ENCODE data around the gene LPAR5.
"Not testable (repeated sequence)": the region's sequence is repeated elsewhere in the genome, so short reads cannot be mapped to it uniquely, and the experiment has no call there.

LPAR5 gene

GRCh38 chr12:6605421-6606330 is 30.1 kb downstream of the LPAR5 start:
- DNase-seq, result no peak

DNA sequence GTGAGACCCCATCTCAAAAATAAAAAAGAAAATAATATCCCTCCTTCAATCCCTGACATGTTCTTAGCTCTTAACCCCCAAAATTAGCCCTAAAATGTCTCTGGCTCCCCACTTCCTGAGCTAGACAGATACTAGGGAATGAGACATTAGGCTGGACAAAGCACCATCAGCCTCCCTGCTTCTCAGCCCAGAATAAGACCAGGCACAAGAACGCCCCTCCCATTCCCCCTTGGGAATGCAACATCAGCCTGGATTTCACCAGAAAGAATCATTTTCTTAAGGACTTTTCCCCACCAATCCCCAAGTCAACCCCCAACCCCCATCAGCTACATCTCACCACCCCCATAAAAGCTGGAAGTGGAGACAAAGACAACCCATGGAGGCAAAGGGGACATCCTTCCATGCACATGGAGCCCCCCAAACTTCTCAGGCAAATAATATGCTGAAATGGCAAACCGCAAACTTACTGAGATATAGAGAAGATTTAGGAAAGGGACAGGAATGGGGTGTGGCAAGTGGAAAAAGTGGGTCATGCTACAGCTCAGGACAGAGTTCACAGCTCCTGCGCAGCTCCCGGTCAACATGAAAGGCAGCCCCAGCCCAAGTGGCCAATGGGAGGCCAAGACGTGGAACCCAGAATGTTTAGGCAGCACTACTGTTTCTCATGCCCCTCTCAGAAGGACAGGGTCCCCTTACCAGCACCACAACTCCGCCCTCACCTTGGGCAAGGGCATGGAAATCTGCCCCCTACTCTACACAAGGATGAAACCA is 31.3 kb downstream of the LPAR5 start:
- no peak for DNase-seq

DNA sequence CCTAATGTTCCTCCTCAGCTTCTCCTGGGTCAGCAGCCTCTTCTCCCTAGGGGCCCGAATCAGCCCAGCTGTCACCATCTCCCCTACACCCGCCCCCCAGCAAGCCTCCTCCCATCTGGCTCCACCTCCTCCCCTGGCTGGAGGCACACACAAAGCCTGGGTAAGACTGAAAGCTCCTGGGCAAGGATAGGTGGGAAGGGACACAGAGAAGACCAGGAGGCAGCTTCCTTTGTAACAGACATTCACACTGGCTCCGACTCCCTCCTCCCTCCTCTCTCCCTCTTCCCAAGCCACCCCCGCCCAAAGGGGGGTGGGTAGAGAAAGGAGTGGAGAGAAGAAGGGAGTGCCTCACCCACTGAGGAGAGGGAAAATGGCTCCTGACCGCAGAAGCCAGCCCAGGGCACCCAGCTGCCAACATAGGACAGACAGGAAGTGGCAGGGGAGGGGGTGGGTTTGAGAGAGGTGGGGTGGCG is 32.6 kb downstream of the LPAR5 start:
- DNase-seq, result peak; percentile 28

- DNase-seq, result no peak
These were observed 33.2 kb downstream of the LPAR5 start for GRCh38 chr12:6602526-6602925.

DNA sequence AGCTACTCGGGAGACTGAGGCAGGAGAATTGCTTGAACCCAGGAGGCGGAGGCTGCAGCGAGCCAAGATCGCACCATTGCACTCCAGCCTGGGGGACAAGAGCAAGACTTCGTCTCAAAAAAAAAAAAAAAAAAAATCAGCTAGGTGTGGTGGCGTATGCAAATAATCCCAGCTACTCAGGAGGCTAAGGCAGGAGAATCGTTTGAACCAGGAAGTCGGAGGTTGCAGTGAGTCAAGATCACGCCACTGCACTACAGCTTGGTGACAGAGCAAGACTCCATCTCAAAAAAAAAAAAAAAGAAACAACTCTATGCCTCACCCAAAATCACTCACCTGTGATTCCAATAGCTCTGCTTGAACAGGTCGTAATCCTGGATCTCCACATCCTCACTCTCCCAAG is 40.1 kb downstream of the LPAR5 start:
- DNase-seq, result not testable (repeated sequence)

DNA sequence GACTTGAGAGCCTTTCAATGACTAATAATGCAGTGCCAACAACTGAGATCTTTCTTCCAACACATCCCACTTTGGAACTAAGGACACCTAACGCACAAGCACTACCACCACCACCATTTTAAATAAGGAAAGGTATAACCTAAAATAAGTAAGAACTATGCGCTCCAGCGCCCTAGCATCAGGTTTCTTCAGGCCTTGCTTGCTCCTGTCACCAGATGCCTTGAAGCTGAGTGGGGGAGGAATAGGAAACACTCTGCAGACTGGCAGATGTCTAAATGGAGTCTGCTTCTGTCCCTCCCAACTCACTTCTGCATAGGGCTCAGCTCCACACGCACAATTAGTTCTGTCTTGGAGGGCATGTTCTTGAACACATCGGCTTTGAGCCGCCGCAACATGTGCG is 43.7 kb downstream of the LPAR5 start:
- no peak for DNase-seq

GRCh38 chr12:6586569-6586968 is 49.2 kb downstream of the LPAR5 start:
- DNase-seq, result not testable (repeated sequence)

- DNase-seq, result no peak
These were observed 51.5 kb downstream of the LPAR5 start for GRCh38 chr12:6584293-6584692.

- DNase-seq, result no peak
These were observed 52.8 kb downstream of the LPAR5 start for GRCh38 chr12:6582959-6583358.

DNA sequence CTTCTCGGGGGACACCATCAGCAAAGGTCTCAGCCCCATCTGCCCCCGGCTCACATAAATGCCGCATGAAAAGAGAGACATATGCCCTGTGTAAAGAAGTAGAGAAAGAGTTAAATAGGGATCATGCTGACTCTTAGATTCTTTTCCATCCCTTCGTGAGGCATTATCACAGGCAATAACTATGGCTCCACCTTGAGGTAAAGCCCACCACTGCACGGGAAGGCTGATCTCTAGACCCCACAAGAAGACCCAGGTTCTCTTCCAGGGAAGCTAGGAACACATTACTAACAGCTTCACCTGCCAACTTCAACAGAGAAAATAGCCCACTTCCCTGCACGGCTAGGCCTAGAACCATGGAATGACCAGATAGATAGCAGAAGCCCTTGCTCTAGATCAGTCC is 53.6 kb downstream of the LPAR5 start:
- no peak for DNase-seq

GRCh38 chr12:6575648-6576047 is 60.1 kb downstream of the LPAR5 start:
- DNase-seq, result no peak

DNA sequence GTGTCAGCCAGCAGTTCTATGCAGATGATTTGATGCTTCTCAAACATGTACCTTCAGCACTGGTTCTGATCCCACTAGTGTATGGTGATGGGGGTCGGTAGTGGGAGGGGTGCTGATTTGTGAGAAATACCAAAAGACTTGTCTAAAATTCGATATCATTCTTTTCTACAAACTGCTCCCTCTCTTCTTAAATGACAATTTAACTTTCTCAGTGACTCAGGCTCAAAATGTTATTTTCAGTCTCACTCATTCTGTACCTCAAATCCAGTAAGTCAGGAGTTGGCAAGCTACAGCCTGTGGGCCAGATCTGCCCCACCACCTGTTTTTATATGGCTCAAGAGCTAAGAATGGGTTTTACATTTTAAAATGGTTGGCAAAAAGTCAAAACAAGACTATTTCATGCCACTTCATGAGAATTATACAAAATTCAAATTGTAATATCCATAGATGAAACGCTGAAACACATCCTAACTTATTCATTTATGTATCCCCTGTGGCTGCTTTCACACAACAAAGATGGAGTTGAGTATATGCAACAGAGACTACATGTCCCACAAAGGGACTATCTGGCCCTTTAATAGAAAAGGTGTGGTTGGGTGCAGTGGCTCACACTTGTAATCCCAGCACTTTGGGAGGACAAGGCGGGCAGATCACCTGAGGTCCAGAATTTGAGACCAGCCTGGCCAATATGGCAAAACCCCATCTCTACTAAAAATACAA is 61.0 kb downstream of the LPAR5 start:
- DNase-seq, result no peak

- DNase-seq, result peak; percentile 10
These were observed 62.8 kb downstream of the LPAR5 start for GRCh38 chr12:6573001-6573400.

- peak; percentile 50 for DNase-seq
These were observed 65.4 kb downstream of the LPAR5 start for GRCh38 chr12:6570264-6570887.

DNA sequence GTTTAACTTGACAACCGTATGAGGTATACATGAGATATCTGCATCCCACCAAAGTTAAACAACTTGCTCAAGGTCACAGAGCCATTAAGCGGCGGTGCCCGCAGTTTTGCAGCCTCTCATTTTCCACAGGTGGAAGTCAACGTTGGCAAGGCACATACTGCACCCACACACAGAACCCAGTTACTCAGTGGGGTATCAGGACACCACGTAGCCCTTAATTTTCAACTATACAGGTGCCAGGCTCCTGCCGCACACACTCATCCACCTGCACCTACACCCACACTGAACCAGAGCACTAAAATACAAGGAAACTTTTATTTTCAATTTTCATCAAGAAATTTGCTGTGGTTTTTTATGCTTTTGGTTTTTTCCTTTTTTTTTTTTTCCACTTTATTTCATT is 66.0 kb downstream of the LPAR5 start:
- no peak for DNase-seq

- DNase-seq, result no peak
These were observed 66.4 kb downstream of the LPAR5 start for GRCh38 chr12:6569312-6569711.

Measured in NCI-H510A (cell line).